ENCODE measurements around the gene GEN1. TPM values are rescaled to one million over a fixed set of nuclear protein-coding genes. Genes with fewer than 3 reads are reported as not detected.

Gene GEN1
- total RNA-seq, 1 experiment from 2014 or later, result 36.5 TPM

GRCh38 chr2:17749753-17750438 is 4.0 kb upstream of the GEN1 start:
- no peaks in the 10 kb centered on the region for H3K36me3 ChIP-seq (ENCODE audit: control insufficient read depth, insufficient read depth, low read length)
- CTCF ChIA-PET, result no interaction called here
- no peaks in the 10 kb centered on the region for H3K4me1 Mint-ChIP-seq (ENCODE audit: low read depth, unreplicated experiment)
- H3K9me3 Mint-ChIP-seq (ENCODE audit: unreplicated experiment), result no peaks in the 10 kb centered on the region
- no peak for TF ChIP-seq CTCF (IDR thresholded peaks at IDR 0.05; ENCODE audit: insufficient read depth in 1 of 2, low read depth in 1 of 2, low read length in 1 of 2, severe bottlenecking in 1 of 2, unreplicated experiment in 1 of 2)
- no peaks in the 10 kb centered on the region for H3K27me3 Mint-ChIP-seq (ENCODE audit: insufficient read depth, unreplicated experiment)
- peaks cover 12% of the 10 kb centered on the region for H3K36me3 Mint-ChIP-seq (ENCODE audit: insufficient read depth, unreplicated experiment)
- intact Hi-C loops (cut with micrococcal nuclease; ENCODE audit: unreplicated experiment), result no loop called here
- no peak overlapping the region for H3K27ac Mint-ChIP-seq (ENCODE audit: unreplicated experiment)
- no peak overlapping the region for H3K4me3 Mint-ChIP-seq (ENCODE audit: unreplicated experiment)
- no peak overlapping the region for H3K4me3 ChIP-seq (ENCODE audit: low read depth, low read length)
- H3K4me1 ChIP-seq, result peaks cover 10% of the 10 kb centered on the region
- no peaks in the 10 kb centered on the region for H3K9me3 ChIP-seq
- BruUV-seq (replicated peaks), result no TSS peak
- POLR2A ChIA-PET, result no interaction called here
- no peak for DNase-seq
- H3K27me3 ChIP-seq (replicated peaks; ENCODE audit: control insufficient read depth, insufficient read depth, low read length), result no peaks in the 10 kb centered on the region

DNA sequence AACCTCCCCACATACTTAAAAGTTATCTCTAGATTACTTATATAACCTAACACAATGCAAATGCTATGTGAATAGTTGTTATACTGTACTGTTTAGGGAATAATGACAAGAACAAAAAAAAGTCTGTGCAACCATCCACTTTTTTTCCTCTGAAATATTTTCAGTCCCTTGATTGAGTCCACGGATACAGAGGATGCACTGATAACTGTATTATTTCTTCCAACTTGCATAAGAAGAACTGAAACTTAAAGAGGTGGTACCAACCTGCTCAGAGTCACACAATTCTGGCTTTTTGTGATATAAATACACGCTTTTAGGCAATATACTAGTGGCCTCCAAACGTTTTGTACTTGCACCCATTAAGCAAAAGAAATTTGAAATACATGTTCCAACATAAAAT is 1.7 kb upstream of the GEN1 start:
- H3K4me3 Mint-ChIP-seq (ENCODE audit: unreplicated experiment), result peak overlapping the region; percentile 92
- no peaks in the 10 kb centered on the region for H3K36me3 ChIP-seq (ENCODE audit: control insufficient read depth, insufficient read depth, low read length)
- peaks cover 10% of the 10 kb centered on the region for H3K4me1 ChIP-seq
- H3K4me3 ChIP-seq (ENCODE audit: low read depth, low read length), result peak overlapping the region; percentile 97
- BruUV-seq (replicated peaks), result no TSS peak
- no peaks in the 10 kb centered on the region for H3K27me3 Mint-ChIP-seq (ENCODE audit: insufficient read depth, unreplicated experiment)
- peaks cover 12% of the 10 kb centered on the region for H3K36me3 Mint-ChIP-seq (ENCODE audit: insufficient read depth, unreplicated experiment)
- no peaks in the 10 kb centered on the region for H3K9me3 Mint-ChIP-seq (ENCODE audit: unreplicated experiment)
- no peak for TF ChIP-seq CTCF (IDR thresholded peaks at IDR 0.05; ENCODE audit: insufficient read depth in 1 of 2, low read depth in 1 of 2, low read length in 1 of 2, severe bottlenecking in 1 of 2, unreplicated experiment in 1 of 2)
- no peaks in the 10 kb centered on the region for H3K4me1 Mint-ChIP-seq (ENCODE audit: low read depth, unreplicated experiment)
- peak overlapping the region; percentile 99 for H3K27ac Mint-ChIP-seq (ENCODE audit: unreplicated experiment)
- no peak for DNase-seq
- H3K9me3 ChIP-seq, result no peaks in the 10 kb centered on the region
- POLR2A ChIA-PET, result no interaction called here
- H3K27me3 ChIP-seq (replicated peaks; ENCODE audit: control insufficient read depth, insufficient read depth, low read length), result no peaks in the 10 kb centered on the region
- intact Hi-C loops (cut with micrococcal nuclease; ENCODE audit: unreplicated experiment), result loop anchor here (2.0 kb wide), 1 partner anchor 33 kb away; no protein-coding TSS in a partner anchor
- CTCF ChIA-PET, result no interaction called here

DNA sequence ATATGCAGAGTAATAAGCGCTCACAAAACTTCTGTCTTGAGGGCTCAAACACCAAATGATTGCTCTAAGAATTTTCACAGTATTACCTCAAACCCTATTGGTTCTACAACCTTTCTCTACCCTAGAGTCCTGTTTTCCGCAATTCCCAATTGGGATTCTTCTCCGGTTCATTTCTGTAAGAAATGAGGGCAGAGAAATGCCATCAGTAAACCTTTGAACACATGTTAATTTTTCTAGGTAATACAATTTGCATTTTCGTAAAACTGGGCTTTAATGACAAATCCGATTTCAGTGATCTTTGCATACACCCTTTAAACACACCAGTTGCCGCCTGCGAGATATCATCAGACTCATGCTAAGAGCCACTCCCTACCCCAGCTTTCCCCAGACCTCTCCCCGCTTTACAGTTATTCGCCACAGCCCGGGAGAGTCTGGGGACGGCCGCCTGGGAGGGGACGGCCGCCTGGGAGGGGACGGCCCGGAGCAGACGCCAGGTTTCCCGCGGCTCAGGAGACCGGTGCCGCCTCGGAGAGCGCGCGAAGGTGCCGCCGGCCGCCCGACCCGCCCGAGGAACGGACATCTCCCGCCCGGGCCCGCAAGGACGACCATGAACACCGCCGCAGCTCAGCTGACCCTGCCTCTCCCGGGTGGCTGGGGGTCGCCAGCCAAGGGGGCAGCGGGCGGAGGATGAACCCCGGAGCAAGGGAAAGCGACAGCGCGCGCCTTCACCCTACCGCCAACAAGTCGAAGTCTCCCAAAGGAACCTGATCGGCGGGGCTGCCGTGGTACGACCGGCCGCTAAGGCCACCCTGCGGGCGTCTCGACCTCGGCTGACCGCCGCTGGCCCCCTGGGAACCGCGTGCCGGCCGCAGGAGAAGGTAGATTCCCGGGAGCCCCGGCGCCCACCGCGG is 791 bp upstream of the GEN1 start:
- ChIA-PET POLR2A (interaction anchor here (0.6 to 1.1 kb wide), 3 partner anchors 29 to 1119 kb away, joined by 3 to 5 read pairs (median 5); no protein-coding TSS in a partner anchor), CTCF (interaction anchor here (0.7 kb wide), 1 partner anchor 45 kb away, joined by 3 read pairs; no protein-coding TSS in a partner anchor)
- Mint-ChIP-seq H3K4me1 (ENCODE audit: low read depth, unreplicated experiment) (no peaks in the 10 kb centered on the region), H3K4me3 (ENCODE audit: unreplicated experiment) (peak overlapping the region; percentile 92), H3K9me3 (ENCODE audit: unreplicated experiment) (no peaks in the 10 kb centered on the region), H3K27ac (ENCODE audit: unreplicated experiment) (peak overlapping the region; percentile 99), H3K27me3 (ENCODE audit: insufficient read depth, unreplicated experiment) (no peaks in the 10 kb centered on the region), H3K36me3 (ENCODE audit: insufficient read depth, unreplicated experiment) (peaks cover 12% of the 10 kb centered on the region)
- H3K36me3 ChIP-seq (ENCODE audit: control insufficient read depth, insufficient read depth, low read length), result no peaks in the 10 kb centered on the region
- peak; percentile 61 to 78 for DNase-seq
- BruUV-seq (replicated peaks), result TSS peak; percentile 53
- no peak for TF ChIP-seq CTCF (IDR thresholded peaks at IDR 0.05; ENCODE audit: insufficient read depth in 1 of 2, low read depth in 1 of 2, low read length in 1 of 2, severe bottlenecking in 1 of 2, unreplicated experiment in 1 of 2)
- H3K4me1 ChIP-seq, result peaks cover 10% of the 10 kb centered on the region
- peak overlapping the region; percentile 97 for H3K4me3 ChIP-seq (ENCODE audit: low read depth, low read length)
- intact Hi-C loops (cut with micrococcal nuclease; ENCODE audit: unreplicated experiment), result loop anchor here (2.0 kb wide), 1 partner anchor 34 kb away; no protein-coding TSS in a partner anchor
- no peaks in the 10 kb centered on the region for H3K27me3 ChIP-seq (replicated peaks; ENCODE audit: control insufficient read depth, insufficient read depth, low read length)
- no peaks in the 10 kb centered on the region for H3K9me3 ChIP-seq
